ENCODE data around the gene RBM10.
"Not testable (repeated sequence)": the region's sequence is repeated elsewhere in the genome, so short reads cannot be mapped to it uniquely, and the experiment has no call there.

RBM10 gene, protein sequence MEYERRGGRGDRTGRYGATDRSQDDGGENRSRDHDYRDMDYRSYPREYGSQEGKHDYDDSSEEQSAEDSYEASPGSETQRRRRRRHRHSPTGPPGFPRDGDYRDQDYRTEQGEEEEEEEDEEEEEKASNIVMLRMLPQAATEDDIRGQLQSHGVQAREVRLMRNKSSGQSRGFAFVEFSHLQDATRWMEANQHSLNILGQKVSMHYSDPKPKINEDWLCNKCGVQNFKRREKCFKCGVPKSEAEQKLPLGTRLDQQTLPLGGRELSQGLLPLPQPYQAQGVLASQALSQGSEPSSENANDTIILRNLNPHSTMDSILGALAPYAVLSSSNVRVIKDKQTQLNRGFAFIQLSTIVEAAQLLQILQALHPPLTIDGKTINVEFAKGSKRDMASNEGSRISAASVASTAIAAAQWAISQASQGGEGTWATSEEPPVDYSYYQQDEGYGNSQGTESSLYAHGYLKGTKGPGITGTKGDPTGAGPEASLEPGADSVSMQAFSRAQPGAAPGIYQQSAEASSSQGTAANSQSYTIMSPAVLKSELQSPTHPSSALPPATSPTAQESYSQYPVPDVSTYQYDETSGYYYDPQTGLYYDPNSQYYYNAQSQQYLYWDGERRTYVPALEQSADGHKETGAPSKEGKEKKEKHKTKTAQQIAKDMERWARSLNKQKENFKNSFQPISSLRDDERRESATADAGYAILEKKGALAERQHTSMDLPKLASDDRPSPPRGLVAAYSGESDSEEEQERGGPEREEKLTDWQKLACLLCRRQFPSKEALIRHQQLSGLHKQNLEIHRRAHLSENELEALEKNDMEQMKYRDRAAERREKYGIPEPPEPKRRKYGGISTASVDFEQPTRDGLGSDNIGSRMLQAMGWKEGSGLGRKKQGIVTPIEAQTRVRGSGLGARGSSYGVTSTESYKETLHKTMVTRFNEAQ

DNA sequence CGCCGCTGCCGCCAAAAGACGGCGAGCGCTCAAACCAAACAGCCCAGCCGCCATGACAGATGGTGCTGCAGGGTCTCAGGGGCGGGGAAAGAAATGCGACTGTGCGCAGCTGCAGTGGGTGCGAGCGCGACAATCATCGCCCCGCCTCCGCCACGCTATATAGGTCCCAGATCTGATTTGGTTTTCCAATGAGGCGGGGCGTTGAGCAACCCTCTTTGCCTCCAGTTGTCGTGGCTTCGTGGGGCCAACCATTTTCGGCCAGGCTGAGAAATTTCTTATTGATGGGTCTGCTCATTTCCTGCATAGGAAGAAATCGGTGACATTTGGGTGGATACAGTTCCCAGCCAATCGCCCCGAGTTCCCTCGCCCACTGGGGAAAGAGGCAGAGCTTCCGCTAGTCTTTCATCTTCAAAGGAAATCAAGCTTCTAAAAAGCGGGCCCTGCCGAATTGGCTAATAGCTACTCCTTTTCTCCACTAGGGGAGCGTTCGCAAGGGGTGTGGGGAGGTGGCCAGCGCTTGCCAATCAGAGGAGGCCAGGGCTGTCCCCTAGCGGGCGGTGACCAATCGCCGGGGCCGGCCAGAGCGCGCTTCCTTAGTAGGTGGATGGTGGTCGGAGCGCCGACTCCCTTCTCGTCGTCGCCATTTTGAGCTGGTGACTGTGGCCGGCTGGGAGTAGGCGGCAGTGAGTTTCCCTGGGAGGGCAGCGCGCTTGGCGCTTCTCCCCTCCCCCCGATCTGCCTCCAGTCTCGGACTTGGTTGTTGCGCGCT is at the start of gene RBM10, which contains the start of gene NDUFB11:
Gene RBM10 (plus strand): TSS at position 596 of the 769 bp plus-strand sequence. CDS start 2,261 bp downstream, outside the sequence.
Gene NDUFB11 (minus strand): TSS at position 77 of the 769 bp plus-strand sequence. CDS start 23 bp downstream, at position 54.
- peak; percentile 81 to 84 for DNase-seq

DNA sequence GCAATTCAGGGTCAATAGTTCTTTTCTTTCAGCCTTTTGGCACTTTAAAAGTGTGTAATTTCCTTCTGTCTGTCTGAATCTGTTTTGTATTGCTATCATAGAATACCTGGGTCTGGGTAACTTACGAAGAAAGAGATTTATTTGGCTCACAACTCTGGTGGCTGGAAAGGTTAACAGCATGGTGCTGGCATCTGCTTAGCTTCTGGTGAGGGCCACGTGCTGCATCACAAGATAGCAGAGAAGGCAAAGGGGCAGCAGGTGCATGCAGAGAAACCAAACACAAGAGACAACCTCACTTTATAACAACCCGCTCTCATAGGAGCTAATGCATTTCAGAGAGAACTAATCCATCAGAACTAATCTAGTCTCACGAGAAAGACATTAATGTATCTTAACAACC is 48.0 kb upstream of the RBM10 start:
- DNase-seq = no peak

DNA sequence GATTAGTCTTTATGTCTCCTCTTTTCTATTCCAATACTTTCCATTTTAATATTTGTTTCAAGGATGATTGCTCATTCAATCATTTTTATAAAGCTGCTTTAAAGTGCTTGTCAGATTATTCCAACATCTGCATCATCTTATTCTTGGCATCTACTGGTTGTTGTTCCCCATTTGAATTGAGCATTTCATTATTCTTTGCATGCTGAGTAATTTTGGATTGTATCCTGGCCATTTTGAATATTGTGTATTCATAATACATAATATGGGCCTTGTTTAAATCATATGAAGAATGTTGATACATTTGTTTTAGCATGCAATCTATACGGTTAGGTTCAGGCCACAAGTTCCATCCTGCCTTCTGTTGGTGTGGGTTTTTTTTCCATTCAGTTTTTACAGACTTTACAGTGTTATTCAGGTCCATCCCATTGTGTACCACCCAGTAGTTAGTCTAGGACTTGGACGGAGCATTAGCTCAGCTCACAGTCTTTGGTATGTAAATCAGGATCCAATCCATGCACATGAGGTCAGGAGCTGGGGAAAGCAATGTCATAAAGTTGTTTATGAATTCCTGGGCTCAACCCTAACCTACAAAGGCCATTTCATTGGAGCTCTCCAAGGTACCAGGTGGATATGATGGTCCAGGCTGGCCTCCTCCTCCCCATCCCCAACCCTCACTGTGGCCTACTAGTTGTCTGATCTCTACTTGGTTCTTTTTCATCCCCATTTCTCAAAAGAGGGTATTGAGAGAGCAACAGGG is 46.5 kb upstream of the RBM10 start:
- no peak for DNase-seq

DNA sequence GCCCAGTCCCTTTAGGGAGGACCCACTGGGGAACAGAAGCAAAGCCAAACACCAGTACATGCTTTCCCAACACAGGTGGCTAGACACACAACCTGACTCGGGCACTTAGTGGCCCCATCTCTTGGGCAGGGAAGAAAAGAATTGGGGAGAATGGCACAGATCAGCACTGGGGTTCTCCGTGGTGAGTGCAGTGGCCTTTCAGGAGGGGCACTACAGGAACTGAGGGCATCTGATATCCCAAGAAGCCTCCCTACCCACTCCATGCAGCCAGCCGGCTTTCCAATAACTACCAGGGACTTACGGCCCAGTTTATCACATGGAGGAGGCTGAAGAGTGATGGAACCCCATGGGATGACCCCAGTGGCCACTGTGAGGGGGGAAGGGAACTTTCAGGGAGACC is 43.8 kb upstream of the RBM10 start:
- DNase-seq = no peak

DNA sequence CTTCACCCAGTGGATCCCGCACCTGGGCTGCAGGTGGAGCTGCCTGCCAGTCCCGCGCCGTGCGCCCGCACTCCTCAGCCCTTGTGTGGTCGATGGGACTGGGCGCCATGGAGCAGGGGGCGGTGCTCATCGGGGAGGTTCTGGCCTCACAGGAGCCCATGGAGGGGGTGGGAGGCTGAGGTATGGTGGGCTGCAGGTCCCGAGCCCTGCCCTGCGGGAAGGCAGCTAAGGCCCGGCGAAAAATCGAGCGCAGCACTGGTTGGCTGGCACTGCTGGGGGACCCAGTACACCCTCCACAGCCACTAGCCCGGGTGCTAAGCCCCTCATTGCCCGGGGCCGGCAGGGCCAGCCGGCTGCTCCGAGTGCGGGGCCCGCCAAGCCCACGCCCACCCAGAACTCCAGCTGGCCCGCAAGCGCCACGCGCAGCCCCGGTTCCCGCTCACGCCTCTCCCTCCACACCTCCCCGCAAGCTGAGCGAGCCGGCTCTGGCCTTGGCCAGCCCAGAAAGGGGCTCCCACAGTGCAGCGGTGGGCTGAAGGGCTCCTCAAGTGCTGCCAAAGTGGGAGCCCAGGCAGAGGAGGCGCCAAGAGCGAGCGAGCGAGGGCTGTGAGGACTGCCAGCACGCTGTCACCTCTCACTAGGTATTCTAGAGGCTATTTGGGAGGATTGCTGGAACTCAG is 33.9 kb upstream of the RBM10 start:
- not testable (repeated sequence) for DNase-seq

DNA sequence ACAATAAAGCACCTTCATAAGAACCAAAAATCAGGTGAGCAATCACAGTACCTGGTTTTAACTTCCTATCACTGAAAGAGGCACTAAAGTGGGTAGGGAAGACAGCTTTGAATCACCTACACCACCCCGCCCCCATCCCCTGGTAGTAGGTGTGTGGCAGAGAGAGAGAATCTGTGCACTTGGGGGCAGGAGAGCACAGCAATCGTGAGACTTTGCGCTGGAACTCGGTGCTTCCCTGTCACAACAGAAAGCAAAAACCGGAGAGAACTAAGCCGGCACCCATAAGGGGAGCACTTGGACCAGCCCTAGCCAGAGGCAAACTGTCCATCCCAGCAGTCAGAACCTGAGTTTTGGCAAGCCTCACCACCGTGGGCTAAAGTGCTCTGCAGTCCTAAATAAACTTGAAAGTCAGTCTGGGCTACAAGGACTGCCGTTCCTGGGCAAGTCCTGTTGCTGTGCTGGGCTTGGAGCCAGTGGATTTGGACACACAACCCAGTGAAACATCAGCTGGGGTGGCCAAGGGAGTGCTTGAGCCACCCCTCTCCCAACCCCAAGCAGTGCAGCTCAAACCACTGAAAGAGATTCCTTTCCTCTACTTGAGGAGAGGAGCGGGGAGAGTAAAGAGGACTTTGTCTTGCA is 32.6 kb upstream of the RBM10 start:
- no peak for DNase-seq

DNA sequence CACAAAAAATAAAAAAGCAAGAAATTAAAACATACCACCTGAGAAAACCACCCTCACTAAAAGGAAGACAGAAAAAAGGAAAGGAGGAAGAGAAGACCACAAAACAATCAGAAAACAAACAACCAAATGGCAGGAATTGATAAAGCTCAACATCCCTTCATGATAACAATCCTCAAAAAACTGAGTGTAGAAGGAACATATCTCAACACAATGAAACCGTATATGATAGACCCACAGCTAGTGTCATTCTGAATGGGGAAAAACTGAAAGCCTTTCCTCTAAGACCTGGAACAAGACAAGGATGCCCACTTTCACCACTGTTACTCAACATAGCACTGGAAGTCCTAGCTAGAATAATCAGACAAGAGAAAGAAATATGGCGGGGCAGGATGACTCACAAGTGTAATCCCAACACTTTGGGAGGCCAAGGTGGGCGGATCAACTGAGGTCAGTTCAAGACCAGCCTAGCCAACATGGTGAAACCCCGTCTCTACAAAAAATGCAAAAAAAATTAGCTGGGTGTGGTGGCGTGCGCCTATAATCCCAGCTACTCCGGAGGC is 28.4 kb upstream of the RBM10 start:
- not testable (repeated sequence) for DNase-seq

DNA sequence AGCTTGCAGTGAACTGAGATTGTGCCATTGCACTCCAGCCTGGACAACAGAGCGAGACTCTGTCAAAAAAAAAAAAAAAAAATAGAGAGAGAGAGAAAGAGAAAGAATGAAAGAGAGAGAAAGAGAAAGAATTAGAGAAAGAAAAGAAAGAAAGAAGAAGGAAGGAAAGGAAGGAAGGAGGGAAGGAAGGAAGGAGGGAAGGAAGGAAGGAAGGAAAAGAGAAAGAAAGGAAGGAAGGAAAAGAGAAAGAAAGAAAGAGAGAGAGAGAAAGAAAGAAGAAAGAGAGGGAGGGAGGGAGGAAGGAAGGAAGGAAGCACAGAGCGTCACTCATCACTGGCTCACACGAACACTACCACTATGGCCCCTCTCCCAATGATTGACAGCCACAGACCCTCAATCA is 20.6 kb upstream of the RBM10 start:
- DNase-seq = not testable (repeated sequence)

DNA sequence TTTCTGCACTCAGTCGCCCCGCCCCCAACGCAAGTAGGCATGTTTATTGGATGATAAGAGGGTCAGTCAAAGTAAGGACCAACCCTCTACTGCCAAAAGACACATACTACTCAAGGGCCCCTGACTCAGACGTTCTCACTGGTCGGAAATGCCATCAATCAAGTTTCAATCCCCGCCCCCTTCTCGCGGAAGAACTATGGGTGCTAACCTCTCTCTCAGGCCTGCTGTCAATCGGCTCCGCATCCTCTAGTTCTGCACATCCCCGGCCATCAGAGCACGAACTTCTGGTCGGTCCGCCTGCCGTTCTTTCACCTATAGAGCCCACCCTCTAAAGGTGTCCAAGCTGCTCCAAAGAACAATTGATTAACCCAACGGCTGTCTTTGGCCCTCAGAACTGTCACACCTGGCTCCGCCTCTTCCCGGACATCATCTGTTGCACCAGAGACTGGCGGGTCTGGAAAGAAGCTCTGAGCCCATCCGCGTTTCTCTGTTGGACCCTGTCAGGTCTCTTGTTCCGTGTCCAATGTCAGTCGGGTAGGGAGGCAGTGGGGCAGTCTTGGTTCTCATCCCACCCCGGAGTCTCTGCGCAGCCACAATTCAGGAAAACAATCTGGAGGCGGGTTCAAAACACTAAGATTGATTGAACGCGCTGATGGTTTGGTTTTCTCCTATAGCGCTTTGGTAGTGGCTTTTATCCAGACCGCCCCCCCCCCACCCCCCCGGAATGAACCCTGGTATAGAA is 15.7 kb upstream of the RBM10 start:
- peak; percentile 84 for DNase-seq

DNA sequence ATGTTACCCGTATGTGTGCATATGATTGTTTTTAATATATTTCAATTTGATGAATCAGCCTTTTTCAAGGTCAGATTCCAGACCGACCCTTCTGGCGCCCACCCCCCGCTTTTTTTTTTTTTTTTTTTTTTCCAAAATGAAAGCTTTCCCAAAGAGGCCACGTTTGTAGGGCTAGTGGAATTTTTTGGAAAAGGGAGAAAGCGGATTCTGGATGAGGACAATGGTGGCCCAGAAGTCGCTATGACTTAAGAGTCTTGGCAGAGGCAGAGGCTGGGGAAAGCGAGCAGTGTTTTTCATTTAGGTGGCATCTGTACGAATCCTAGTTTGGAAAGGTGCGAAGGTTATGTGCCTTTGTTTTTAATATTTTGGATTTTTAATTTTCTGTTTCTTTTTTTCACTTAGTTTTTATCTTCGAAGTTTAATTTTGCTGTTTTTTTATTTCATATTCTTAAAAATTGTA is 15.1 kb upstream of the RBM10 start:
- DNase-seq = no peak

DNA sequence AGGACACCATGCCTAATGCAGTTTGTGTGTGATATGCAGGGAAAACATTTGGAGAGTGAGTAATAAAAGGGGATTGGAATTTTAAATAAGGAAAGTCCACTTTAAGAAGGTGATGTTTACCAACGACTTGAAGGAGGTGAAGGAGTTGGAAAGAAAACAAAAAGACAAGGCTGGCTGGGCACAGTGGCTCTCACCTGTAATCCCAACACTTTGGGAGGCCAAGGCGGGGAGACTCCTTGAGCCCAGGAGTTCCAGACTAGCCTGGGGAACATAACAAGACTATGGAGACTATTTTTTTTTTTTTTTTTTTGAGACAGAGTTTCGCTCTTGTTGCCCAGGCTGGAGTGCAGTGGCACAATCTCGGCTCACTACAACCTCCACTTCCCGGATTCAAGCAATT is 11.5 kb upstream of the RBM10 start:
- DNase-seq = no peak

DNA sequence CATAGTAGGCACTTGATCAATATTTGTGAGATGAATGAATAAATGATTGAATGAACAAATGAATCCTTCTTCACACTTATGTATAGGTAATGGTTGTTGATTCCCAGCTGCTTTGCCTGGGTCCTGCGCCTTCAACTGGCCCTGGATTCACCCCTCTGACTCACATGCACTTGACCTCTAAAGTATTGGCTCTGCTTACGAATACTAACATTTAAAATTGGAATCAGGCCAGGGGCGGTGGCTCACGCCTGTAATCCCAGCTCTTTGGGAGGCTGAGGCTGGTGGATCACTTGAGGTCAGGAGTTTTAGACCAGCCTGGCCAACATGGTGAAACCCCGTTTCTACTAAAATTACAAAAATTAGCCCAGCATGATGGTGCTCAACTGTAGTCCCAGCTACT is 9.4 kb upstream of the RBM10 start:
- DNase-seq = not testable (repeated sequence)

DNA sequence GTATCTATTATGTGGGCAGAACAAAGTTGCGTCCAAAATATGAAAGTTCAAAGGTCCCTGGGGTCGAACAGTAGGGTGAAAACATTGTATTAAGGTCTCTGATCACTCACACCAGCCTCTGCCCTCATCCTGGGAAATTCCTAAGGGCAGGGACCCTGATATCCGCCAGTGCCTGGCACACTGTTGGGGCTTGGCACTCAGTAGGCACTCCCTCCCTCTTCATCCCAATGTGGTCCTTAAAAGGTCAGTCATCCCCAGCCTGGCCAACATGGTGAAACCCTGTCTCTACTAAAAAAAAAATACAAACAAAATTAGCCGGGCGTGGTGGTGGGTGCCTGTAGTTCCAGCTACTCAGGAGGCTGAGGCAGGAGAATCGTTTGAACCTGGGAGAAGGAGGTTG is 6.8 kb upstream of the RBM10 start:
- no peak for DNase-seq

DNA sequence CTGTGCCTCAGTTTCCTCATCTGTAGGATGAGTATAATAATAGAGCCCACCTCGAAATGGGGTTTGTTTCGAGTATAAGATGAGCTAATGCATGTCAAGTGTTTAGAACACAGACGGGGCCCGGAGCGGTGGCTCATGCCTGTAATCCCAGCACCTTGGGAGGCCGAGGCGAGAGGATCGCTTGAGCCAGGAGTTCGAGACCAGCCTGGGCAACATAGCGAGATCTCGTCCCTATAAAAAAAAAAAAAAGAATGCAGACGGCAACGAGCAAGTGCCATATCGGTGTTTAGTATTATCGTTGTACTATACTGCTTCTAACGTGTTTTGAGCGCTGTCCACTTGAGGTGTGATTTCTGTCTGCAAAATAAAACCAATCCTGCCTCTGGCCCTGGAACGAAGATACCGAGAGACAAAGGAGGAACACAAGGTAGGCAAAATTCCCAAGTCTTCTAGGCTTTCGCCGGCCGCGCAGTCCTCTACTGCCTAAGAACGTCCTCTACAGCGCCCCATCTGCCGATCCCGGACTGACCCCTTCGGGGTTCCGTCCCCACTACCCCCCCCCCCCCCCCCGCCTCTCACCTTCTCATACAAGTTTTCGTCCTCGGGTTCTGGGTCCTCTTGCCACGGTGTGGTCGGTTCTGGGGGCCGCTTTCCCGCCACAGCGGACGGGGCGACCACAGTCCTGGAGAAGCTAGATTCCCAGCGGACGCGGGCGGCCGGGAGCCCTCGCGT is 961 bp upstream of the RBM10 start:
- peak in 1 of 2 experiments; percentile 4 for DNase-seq

DNA sequence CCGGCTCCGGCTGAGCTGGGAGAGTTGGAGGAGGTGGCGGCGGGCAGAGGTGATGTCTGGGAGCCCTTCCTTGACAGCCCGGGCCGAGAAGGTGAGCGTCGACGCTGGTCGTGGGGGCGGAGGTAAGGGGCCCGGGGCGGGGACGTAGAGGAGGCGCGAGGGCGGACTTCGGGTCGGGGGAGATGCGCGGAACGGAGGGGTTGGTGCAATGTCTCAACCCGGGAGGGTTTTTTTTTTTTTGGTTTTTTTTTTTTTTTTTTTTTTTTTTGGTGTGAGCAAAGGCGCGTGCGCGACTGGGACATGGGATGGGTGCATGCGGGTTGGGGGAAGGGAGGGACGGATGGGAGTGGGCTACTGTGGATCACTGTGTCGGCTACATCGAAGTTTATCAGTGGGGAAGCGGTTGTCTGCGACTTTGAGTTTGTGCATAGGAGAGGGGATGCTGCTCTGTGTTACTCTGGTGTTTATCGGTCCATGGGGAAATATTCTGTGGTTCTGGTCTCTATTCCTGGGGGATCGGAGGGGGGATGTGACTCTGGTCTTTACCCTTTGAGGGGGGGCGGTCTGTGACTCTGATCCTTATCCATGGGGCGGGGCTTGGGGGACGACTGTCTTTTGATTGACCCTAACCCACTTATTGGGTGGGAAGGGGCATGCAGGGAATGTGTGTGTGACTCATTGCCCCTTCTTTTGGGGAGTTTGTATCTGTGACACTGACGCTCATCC is 537 bp downstream of the RBM10 start:
- no peak for DNase-seq

DNA sequence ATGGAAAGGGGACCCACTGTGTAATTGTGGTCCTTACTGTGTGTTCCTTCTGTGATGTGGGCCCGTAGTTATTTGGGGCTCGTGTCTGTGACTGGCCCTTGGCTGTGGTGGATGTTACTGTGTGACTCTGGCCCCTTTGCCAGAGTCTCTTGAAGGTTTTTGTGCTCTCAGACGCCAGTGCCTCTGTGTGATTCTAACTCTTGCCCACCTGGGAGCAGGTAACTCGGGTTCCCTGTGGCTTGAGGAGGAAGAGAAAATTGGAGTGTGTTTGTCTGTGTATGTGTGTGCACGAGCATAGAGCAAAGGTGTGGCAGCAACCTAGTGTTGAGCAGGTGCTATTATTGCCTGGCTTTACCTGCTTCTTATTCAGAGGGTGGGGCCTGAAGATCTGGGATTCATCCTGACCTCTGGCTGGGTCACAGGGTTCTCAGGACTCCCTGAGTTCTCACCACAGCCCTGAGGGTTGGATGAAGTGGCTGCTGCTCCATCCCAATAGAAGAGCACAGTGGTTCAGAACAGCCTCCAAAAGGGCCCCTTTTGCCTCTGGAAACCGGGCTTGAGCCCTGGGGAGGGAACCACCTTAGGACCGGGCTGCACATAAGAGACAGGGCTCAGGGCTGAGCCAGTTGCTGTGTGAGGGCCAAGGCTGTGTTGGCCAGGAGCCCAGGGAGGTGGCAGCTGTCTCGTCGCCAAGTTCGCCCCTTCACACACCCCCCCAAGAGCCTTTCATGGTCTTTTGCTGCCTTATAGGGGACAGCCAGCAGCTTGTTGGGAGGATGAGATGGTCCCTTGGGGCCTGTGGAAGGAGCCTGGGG is 1.3 kb downstream of the RBM10 start:
- no peak for DNase-seq
